OCI-LY3 (cell line): ENCODE data around the gene MFNG.
"Not testable (repeated sequence)": the region's sequence is repeated elsewhere in the genome, so short reads cannot be mapped to it uniquely, and the experiment has no call there.

ENCODE experiments used
- H2AFZ ChIP-seq: fragments of 200-600, 300-600 bp; shearing (Covaris generic); 2 replicates; pipeline ENCODE4 v1.6.0; 2014; ENCODE audit warnings: antibody characterized with exemption, low read depth, low read length
- H3K27ac ChIP-seq: fragments of 200-600, 300-600 bp; sonication (generic); 2 replicates; pipeline ENCODE4 v1.5.1; 2014; ENCODE audit warnings: mild to moderate bottlenecking, low read length, moderate library complexity, mixed read lengths
- H3K27me3 ChIP-seq: fragments of 200-600, 300-600 bp; sonication (generic); 2 replicates; pipeline ENCODE4 v1.6.1; 2014; ENCODE audit warnings: low read depth, low read length, mixed read lengths
- H3K36me3 ChIP-seq: fragments of 200-600, 300-600 bp; sonication (generic); replicated peaks from 2 replicates; pipeline ENCODE3; 2014; ENCODE audit warnings: low read depth, low read length, mixed read lengths
- H3K4me1 ChIP-seq: fragments of 300-600, 200-600 bp; sonication (generic); 2 replicates; pipeline ENCODE4 v1.6.1; 2014; ENCODE audit warnings: low read length, mixed read lengths
- H3K4me2 ChIP-seq: fragments of 200-600, 300-600 bp; sonication (generic); 2 replicates; pipeline ENCODE4 v1.6.1; 2014; ENCODE audit warnings: low read length, mixed read lengths
- H3K4me3 ChIP-seq: fragments of 300-600, 200-600 bp; sonication (generic); 2 replicates; pipeline ENCODE4 v1.5.1; 2014; ENCODE audit warnings: antibody characterized with exemption, mild to moderate bottlenecking, low read length, moderate library complexity
- H3K79me2 ChIP-seq: fragments of 300-600, 200-600 bp; shearing (Covaris generic); 2 replicates; pipeline ENCODE4 v1.6.1; 2014; ENCODE audit warnings: mild to moderate bottlenecking, low read length, mixed read lengths
- H3K9ac ChIP-seq: fragments of 300-600, 200-600 bp; shearing (Covaris generic); 2 replicates; pipeline ENCODE4 v1.6.0; 2014; ENCODE audit warnings: mild to moderate bottlenecking, low read length, moderate library complexity
- H3K9me3 ChIP-seq: fragments of 200-600, 300-600 bp; shearing (Covaris generic); 2 replicates; pipeline ENCODE4 v1.6.1; 2014; ENCODE audit warnings: low read length, mixed read lengths; ENCODE audit not compliant: insufficient read depth
- H4K20me1 ChIP-seq: fragments of 200-600, 300-600 bp; sonication (generic); 2 replicates; pipeline ENCODE4 v1.6.1; 2016; ENCODE audit warnings: low read length, mixed read lengths; ENCODE audit not compliant: insufficient read depth
- EZH2phosphoT487 ChIP-seq: fragments of 200-600 bp; shearing (Covaris generic); IDR thresholded peaks from 2 replicates; pipeline ENCODE4 v1.6.1; 2018; ENCODE audit warnings: antibody characterized with exemption, mixed run types, low read depth
- TF ChIP-seq, protein P1 (sequence below): fragments of 200-600, 300-600 bp; sonication (generic); IDR thresholded peaks from 2 replicates; pipeline ENCODE4 v1.5.1; 2014; ENCODE audit warnings: antibody characterized with exemption, low read length, low read depth

The MFNG gene

GRCh38 chr22:37469416-37470086 lies 16.6 kb downstream of the MFNG start:
- peaks cover 9% of the 10 kb centered on the region for H3K4me1 ChIP-seq
- H3K9ac ChIP-seq: no peak overlapping the region
- no peaks in the 10 kb centered on the region for H3K27me3 ChIP-seq
- TF ChIP-seq, protein P1, sequence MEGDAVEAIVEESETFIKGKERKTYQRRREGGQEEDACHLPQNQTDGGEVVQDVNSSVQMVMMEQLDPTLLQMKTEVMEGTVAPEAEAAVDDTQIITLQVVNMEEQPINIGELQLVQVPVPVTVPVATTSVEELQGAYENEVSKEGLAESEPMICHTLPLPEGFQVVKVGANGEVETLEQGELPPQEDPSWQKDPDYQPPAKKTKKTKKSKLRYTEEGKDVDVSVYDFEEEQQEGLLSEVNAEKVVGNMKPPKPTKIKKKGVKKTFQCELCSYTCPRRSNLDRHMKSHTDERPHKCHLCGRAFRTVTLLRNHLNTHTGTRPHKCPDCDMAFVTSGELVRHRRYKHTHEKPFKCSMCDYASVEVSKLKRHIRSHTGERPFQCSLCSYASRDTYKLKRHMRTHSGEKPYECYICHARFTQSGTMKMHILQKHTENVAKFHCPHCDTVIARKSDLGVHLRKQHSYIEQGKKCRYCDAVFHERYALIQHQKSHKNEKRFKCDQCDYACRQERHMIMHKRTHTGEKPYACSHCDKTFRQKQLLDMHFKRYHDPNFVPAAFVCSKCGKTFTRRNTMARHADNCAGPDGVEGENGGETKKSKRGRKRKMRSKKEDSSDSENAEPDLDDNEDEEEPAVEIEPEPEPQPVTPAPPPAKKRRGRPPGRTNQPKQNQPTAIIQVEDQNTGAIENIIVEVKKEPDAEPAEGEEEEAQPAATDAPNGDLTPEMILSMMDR: no peak
- no peak for TF ChIP-seq EZH2phosphoT487
- no peak overlapping the region for H3K4me2 ChIP-seq
- no peaks in the 10 kb centered on the region for H3K9me3 ChIP-seq
- no peaks in the 10 kb centered on the region for H3K79me2 ChIP-seq
- peaks cover 14% of the 10 kb centered on the region; the same call in 1 of the 2 replicates for H4K20me1 ChIP-seq
- no peak overlapping the region for H3K27ac ChIP-seq
- H3K36me3 ChIP-seq: peaks cover 58% of the 10 kb centered on the region
- no peak overlapping the region for H3K4me3 ChIP-seq
- H2AFZ ChIP-seq: no peak overlapping the region

DNA sequence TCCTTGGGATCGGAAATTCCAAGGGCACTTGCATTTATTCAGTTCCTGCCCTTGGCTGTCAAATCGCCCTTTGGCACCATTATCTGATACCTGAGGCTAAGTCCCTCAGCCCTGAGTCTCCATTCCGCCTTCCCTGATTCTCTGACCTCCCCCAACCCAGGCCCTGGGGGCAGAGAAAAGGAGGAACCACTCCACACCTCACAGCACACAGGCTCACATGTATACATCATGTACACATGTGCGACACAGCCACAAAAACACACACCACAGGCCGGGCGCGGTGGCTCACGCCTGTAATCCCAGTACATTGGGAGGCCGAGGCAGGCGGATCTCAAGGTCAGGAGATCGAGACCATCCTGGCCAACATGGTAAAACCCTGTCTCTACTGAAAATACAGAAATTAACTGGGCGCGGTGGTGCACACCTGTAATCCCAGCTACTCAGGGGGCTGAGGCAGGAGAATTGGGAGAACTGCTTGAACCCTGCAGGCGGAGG lies 17.9 kb downstream of the MFNG start:
- not testable (repeated sequence) for H3K4me2 ChIP-seq, H3K9ac ChIP-seq, H3K79me2 ChIP-seq, H3K27me3 ChIP-seq, H2AFZ ChIP-seq, H3K4me3 ChIP-seq, H3K9me3 ChIP-seq, H3K27ac ChIP-seq
- H3K36me3 ChIP-seq: peaks cover 46% of the 10 kb centered on the region
- H4K20me1 ChIP-seq: peaks cover 18% of the 10 kb centered on the region; the same call in 1 of the 2 replicates
- peaks cover 17% of the 10 kb centered on the region for H3K4me1 ChIP-seq

DNA sequence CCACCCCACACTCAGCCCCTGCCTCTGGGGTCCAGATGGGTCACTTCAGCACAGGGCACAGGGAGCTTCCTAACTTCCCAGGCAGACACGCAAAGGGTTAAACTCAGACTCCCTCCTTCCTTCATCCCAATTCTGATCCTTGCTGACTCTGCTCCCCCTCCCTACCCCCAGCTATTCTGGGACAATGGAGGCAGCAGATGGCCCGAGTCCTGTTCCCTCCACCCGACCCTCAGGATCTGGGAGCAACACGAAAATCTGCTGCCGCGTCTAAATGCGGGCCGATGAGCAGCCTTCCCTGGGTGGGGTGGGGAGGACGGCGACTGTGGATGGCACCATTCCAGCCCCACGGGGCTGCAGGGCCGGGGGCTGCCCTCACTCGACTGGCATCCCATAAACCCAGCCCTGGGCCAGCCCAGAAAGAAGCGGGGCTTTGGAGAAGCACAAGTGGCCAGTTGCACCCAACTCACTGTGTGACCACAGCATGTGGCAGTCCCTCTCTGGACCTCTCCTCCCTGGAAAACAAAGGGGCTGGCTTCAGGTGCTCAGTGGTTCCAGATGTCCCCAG lies 18.7 kb downstream of the MFNG start:
- Histone ChIP-seq H4K20me1 (peaks cover 21% of the 10 kb centered on the region; the same call in 1 of the 2 replicates), H3K79me2 (no peaks in the 10 kb centered on the region), H3K27me3 (no peaks in the 10 kb centered on the region)

DNA sequence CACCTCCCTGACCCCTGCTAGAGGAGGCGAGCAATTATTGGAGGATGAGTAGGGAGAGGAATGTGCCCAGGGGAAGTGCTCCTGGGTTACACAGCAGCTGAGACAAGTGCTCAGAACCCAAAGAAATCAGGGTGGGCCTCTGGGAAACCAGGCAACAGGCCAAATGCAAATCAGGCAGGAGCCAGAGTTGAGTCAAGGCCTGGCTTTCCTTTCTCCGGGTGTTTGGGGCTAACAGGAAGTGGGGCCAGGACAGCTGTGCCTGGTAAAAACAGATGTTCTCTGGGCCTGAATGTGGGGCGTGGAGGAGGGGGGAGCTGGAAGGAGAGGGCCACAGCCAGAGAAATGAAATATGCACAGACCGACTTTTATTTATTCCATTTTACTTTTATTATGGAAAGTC lies 22.0 kb downstream of the MFNG start:
- Histone ChIP-seq H4K20me1 (peaks cover 12% of the 10 kb centered on the region; the same call in 1 of the 2 replicates), H3K4me3 (no peak overlapping the region), H3K9ac (no peak overlapping the region), H3K9me3 (no peaks in the 10 kb centered on the region), H3K36me3 (peaks cover 22% of the 10 kb centered on the region), H3K4me2 (peak overlapping the region; percentile 20; the same call in 1 of the 2 replicates), H3K4me1 (peaks cover 17% of the 10 kb centered on the region), H2AFZ (no peak overlapping the region), H3K27ac (no peak overlapping the region), H3K79me2 (no peaks in the 10 kb centered on the region), H3K27me3 (no peaks in the 10 kb centered on the region)
- TF ChIP-seq, protein P1: no peak
- TF ChIP-seq EZH2phosphoT487: no peak

More for the DNA sequence above, 18.7 kb downstream of the MFNG start:
- H3K4me1 ChIP-seq: peaks cover 17% of the 10 kb centered on the region
- no peak overlapping the region for H2AFZ ChIP-seq
- peaks cover 46% of the 10 kb centered on the region for H3K36me3 ChIP-seq
- no peak overlapping the region for H3K9ac ChIP-seq
- no peaks in the 10 kb centered on the region for H3K9me3 ChIP-seq
- no peak overlapping the region for H3K27ac ChIP-seq
- TF ChIP-seq EZH2phosphoT487: no peak
- no peak overlapping the region for H3K4me2 ChIP-seq
- no peak overlapping the region for H3K4me3 ChIP-seq

GRCh38 chr22:37462983-37463382 lies 23.2 kb downstream of the MFNG start:
- no peak for TF ChIP-seq EZH2phosphoT487
- TF ChIP-seq, protein P1: no peak
- Histone ChIP-seq H3K4me2 (no peak overlapping the region), H3K27me3 (no peaks in the 10 kb centered on the region), H3K9ac (no peak overlapping the region), H3K36me3 (peaks cover 20% of the 10 kb centered on the region), H3K27ac (no peak overlapping the region), H2AFZ (no peak overlapping the region), H3K4me3 (no peak overlapping the region), H3K79me2 (no peaks in the 10 kb centered on the region), H3K4me1 (peaks cover 17% of the 10 kb centered on the region), H3K9me3 (no peaks in the 10 kb centered on the region), H4K20me1 (peaks cover 12% of the 10 kb centered on the region; the same call in 1 of the 2 replicates)
